Activated CD4-positive, alpha-beta T cell treated with anti-CD3 and anti-CD28 coated beads, Interleukin-2, Interleukin-4, amounts not matched to agents 100 ng/mL and 50 ng/mL, durations not matched to agents 16 hours and 8 hours (primary cell): ENCODE results near the gene NUTF2.
"Not testable (repeated sequence)": the region's sequence is repeated elsewhere in the genome, so short reads cannot be mapped to it uniquely, and the experiment has no call there.

Experiments
- DNase-seq: peaks from one replicate; pipeline ENCODE4 v3.0.0-alpha.2; 2020; ENCODE audit warnings: low spot score

Gene NUTF2

DNA sequence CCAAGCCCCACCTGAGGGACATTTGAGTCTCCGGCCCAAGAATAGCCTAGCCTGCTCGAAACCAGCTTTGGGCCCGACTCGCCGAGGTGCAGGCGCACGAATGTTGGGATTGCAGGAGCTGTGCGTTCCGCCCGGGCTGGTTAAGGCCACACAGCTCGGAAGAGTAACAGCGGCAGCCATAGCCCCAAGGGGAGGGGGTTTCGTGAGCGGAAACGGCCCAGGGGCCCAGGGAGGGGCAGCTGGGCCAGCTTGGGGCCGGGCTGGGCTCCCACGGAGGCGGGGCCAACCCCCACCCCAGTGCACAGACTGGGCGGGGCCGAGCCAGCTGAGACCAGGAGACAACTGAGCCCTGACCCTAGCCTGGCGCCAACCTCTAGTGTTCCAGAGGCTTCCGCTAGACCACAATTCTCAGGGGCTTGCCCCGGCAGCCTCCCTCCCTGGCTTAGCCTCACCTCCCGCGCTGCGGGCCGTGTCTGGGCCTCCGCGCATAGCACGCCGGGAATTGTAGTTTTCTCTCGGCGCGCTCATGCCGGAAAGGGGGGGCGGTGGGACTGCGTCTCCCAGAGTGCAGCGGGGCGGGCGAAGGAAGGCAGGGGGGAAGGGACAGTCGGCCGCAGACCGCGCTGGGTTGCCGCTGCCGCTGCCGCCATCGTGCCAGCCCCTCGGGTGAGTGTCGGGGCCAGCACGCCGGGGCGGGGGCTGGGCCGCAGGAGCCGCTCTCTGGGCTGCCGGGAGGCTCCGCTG, at the start of gene NUTF2:
Gene NUTF2 (plus strand): TSS at position 614 of the 744 bp plus-strand sequence. CDS start 18,198 bp downstream, outside the sequence.
- DNase-seq = peak; percentile 98

GRCh38 chr16:67800338-67800926, 46.3 kb upstream of the NUTF2 start:
- DNase-seq = no peak

GRCh38 chr16:67801241-67801640, 45.5 kb upstream of the NUTF2 start:
- no peak for DNase-seq

DNA sequence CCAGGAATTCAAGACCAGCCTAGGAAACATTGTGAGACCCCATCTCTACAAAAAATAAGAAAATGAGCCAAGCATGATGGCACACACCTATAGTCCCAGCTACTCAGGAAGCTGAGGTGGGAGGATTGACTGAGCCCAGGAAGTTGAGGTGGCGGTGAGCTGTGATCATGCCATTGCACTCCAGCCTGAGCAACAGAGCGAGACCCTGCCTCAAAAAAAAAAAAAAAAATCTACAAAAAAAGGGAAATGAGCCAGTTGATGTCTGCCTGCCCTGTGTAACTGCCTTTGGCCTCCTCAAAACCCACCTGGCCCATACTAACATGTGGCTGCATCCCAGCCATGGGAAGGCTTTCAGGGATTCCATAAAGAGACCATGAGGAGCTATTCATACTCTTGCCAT, 44.9 kb upstream of the NUTF2 start:
- DNase-seq = peak; percentile 56

- no peak for DNase-seq
Measured at GRCh38 chr16:67803894-67804293, 42.8 kb upstream of the NUTF2 start.

DNA sequence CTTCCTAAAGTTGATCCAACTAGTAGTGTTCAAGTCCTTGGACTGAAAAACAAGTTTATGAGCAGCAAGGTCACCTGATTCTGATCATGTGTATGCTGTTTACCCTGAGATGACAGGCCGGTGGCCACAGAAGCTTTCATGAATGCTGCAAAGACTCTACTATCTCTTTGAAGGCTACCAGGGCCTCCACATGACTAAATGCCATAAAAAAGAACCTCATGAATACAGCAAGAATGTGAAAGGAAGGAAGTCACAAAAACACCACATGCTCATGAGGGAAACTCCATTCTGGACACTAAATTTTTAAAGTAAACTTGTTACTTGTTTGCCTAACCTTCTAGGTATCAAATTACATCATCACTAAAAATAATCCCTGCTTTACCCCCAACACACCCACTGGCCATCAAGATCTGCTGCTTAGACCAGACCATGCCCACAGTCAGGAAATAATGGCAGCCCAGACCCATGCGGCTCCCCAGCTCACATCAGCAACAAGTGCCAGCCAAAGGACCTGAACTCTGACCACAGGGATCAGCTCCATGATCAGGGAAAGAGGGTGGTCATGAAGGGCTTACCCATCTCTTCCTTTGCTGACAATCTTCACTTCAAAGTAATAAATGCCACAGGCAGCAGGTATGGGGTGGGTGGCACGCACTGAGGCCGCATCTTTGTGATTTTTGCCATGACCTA, 41.7 kb upstream of the NUTF2 start:
- no peak for DNase-seq

DNA sequence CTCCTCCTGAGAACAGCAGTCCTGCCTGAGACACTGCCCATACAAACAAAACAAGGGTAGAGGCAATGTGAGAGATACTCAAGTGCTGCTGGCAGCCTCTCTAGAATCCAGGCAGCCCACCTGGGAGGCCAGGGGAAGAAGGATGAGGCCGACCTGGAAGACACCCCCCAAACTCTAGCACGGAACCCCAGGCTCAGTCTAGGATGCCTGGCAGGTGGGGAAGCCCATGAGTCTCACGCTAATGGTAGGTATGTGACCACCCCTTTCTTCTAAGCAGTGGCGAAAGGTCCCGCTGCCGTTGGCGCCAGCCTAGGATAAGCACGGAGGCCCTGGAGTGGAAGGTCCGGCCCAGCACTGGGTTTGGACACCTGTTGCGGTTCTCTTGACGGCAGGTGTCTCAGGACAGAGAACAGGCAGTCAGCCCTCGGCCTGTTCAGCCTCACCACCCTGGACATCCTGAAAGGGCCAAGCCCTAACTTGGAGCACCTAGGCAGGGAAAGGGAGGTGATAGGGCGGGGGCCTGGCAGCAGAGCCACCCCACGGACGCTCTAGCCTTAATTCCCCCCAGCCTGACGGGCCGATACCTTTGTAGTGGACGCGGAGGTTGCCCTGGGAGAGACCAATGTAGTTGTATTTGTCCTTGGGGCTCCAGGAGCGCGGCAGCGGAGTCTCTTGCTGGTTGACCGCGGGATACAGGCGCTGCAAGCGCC, 40.9 kb upstream of the NUTF2 start:
- DNase-seq = no peak

DNA sequence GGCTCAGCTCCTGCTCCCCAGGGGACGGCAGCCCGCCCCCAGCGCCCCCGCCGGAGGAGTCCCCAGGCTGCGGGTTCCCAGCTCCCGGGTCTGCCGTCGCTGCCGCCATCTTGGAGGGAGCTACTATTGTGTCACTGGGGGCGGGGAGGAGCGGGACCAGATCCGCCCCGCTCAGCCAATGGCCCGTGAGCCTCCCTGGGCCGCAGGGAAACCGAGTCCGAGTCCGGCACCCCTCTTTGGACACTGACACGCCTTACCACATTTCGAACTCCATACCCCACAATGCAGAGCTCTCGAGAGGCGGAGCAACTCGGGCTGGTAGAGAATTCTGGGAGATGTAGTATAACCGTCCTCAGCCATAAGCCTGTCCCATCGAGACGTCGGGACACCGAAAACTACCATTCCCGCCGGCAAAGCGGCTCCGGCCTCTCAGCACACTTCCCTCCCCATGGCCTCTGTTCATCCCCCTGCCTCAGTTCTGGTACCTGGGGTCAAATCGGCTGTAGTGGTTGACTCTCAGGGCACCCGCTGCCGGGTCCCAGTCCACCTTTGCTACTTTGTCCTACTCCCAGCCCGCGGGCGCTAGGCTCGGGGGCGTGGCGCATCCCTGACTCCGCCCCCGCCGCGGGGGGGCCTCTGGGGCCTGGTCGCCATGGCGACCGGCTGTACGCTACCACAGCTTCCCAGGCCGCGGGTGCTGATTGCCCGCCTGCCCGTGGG, 40.1 kb upstream of the NUTF2 start, which contains the start of the genes RANBP10 and TSNAXIP1:
Gene RANBP10 (minus strand): TSS at position 133 of the 720 bp plus-strand sequence. CDS start 24 bp downstream, at position 109.
Gene TSNAXIP1 (plus strand): TSS at position 462 of the 720 bp plus-strand sequence. CDS start 261 bp downstream, outside the sequence.
- peak; percentile 99 for DNase-seq

DNA sequence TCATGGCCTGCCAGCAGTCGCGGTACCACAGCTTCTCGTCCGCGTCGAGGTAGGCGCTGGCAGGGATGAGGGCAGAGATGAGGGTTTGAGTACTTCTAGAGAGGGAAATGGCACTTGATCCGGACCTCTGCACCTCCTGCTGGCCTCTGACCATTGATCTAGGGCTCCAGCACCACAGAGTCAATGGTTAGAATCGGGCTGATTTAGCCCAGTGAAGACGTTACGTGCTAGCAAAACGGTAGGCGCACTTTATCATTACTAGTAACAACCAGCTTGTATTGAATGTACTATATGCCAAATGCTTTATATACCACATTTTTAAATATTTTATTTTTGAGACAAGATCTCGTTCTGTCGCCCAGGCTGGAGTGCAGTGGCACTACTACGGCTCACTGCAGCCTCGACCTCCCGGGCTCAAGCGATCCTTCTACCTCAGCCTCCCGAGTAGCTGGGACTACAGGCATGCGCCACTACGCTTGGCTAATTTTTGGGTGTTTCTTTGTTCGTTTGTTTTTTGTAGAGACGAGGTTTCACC, 39.5 kb upstream of the NUTF2 start:
- no peak for DNase-seq

- DNase-seq = no peak
Measured at GRCh38 chr16:67811899-67812298, 34.8 kb upstream of the NUTF2 start.

GRCh38 chr16:67814567-67814966, 32.2 kb upstream of the NUTF2 start:
- DNase-seq = no peak

DNA sequence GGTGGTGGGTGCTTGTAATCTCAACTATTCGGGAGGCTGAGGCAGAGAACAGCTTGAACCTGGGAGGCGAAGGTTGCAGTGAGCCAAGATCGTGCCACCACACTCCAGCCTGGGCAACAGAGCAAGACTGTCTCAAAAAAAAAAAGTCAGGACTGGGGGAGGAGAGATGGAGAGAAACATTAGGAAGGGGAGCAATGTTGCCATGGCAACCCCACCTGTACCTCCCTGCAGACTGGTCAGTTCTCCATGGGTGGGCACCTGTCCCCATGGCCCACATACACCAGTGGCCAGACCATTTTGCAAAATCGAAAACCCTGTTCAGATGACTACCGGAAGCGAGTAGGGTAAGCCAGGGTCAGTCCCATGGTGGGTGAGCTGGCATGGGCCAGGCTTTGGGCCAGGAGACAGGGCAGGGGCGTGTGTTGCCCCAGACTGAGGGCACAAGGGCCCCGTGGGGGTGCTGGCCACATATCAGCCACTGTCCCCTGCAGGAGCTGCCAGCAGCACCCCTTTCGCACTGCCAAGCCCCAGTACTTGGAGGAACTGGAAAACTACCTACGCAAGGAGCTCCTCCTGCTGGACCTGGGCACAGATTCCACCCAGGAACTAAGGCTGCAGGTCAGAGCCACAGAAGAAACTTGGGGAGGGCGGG, 26.0 kb upstream of the NUTF2 start:
- no peak for DNase-seq

DNA sequence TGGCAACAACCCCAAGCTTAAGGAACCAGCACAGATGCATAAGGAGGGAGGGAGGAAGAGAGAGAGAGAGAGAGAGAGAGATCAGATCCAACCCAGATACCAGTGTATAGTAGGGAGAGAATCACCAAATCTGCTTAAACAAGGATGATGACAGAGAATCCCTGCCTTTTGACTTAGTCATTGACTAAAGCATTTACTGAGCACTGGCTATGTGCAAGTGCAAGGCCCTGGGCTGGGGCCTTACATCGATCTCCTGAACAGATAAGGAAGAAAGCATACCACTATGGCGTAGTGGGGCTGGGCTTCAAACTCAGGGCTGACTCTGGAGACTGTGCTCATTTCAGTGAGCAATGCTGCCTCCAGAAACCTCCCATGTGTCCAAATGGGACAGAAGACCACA, 24.2 kb upstream of the NUTF2 start:
- no peak for DNase-seq

GRCh38 chr16:67825119-67825518, 21.6 kb upstream of the NUTF2 start:
- DNase-seq = no peak

GRCh38 chr16:67825906-67826305, 20.8 kb upstream of the NUTF2 start:
- no peak for DNase-seq

DNA sequence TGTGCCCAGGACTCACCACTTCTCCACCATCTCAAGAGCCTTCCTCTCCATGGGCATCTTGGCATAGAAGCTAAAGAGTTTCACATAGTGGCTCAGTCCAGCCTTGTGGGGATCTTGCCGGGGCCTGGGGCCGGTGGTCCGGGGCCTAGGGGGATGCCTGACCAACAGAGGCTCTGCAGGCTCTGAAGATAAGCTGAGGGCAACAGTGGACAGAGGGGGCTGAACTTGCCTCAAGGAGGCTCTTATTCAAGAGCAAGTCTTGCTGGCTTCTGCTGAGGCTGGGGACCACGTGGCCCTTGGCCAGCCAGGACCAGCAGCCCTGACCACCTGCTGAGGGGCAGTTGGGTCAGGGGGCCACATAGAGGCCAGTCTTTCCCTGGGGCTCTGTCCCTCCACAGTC, 18.1 kb upstream of the NUTF2 start:
- DNase-seq = no peak

DNA sequence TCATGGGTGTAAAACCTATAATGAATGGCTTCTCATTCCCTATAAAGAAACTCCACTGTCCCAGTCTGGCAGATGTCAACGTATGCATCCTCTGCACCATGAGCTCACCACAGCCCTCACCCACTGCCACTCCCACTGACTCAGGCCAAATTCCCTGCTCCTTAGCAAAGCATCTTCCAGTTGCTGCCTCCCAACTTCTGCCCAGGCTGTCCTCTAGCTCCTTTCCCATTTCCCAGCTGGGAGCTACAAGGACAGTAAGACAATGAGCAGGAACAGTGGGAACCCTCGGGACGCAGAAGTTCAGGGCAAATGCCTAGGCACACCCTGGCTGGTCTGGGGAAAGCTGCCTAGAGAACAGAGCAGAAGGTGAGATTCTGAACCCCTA, 13.7 kb upstream of the NUTF2 start:
- DNase-seq = no peak

- peak; percentile 96 for DNase-seq
Measured at GRCh38 chr16:67833415-67834241, 13.1 kb upstream of the NUTF2 start.

DNA sequence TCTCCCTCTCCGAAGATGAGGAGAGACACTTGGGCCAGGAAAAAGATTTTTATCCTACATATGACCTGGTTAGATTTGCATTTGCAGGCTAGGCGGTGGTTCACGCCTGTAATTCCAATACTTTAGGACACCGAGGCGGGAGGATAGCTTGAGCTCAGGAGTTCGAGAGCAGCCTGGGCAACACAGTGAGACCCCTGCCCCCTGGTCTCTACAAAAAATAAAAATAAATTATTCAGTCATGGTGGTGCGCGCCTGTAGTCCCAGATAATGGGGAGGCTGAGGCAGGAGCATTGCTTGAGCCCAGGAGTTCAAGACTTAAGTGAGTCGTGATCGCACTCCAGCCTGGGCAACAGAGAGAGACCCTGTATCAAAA, 12.5 kb upstream of the NUTF2 start:
- no peak for DNase-seq

DNA sequence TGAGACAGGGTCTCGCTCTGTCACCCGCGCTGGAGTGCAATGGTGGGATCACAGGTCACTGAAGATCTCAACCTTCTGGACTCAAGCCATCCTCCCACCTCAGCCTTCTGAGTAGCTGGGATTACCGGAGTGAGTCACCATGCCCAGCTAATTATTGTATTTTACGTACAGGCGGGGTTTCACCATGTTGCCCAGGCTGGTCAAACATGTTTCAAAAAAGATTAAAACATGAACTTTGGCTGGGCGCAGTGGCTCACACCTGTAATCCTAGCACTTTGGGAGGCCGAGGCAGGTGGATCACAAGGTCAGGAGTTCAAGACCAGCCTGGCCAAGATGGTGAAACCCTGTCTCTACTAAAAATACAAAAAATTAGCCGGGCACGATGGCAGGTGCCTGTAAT, 9.5 kb upstream of the NUTF2 start:
- not testable (repeated sequence) for DNase-seq
